Neural progenitor cell (in vitro differentiated cells): ENCODE results near the gene ABHD14A. TPM values are rescaled to one million over a fixed set of nuclear protein-coding genes. Genes with fewer than 3 reads are reported as not detected.
A peak's percentile ranks its signal among the peaks of the same experiment; 100 is the strongest.

ENCODE experiments used
- DNase-seq: peaks from one replicate; pipeline ENCODE4 v3.0.0-alpha.2; 2016; ENCODE audit warnings: low spot score
- H2AFZ ChIP-seq: fragments of 200-600 bp; sonication (generic); replicated peaks from 2 replicates; pipeline ENCODE4 v1.6.1; 2016; ENCODE audit warnings: antibody characterized with exemption
- H3F3A ChIP-seq: fragments of 200-600 bp; sonication (generic); 2 replicates; pipeline ENCODE4 v1.6.1; 2016; ENCODE audit warnings: antibody characterized with exemption, low read depth
- H3K27ac ChIP-seq: fragments of 200-600 bp; sonication (generic); 2 replicates; pipeline ENCODE4 v1.5.1; 2016; ENCODE audit warnings: mild to moderate bottlenecking
- H3K27me3 ChIP-seq: fragments of 200-600 bp; sonication (generic); 2 replicates; pipeline ENCODE4 v1.6.1; 2016; ENCODE audit warnings: mild to moderate bottlenecking, moderate library complexity
- H3K36me3 ChIP-seq: fragments of 200-600 bp; sonication (generic); 2 replicates; pipeline ENCODE4 v1.5.1; 2016
- H3K4me1 ChIP-seq: fragments of 200-600 bp; sonication (generic); 2 replicates; pipeline ENCODE4 v1.6.1; 2016; ENCODE audit warnings: mixed run types
- H3K4me2 ChIP-seq: fragments of 200-600 bp; sonication (generic); 2 replicates; pipeline ENCODE4 v1.6.1; 2016
- H3K4me3 ChIP-seq: fragments of 200-600 bp; sonication (generic); 2 replicates; pipeline ENCODE4 v1.5.1; 2016
- H3K79me2 ChIP-seq: fragments of 200-600 bp; sonication (generic); 2 replicates; pipeline ENCODE4 v1.6.1; 2016; ENCODE audit warnings: low read depth
- H3K9ac ChIP-seq: fragments of 200-600 bp; sonication (generic); 2 replicates; pipeline ENCODE4 v1.6.1; 2016
- H3K9me3 ChIP-seq: fragments of 200-600 bp; sonication (generic); 2 replicates; pipeline ENCODE4 v1.5.1; 2016; ENCODE audit warnings: low read depth
- H4K20me1 ChIP-seq: fragments of 200-600 bp; sonication (generic); 2 replicates; pipeline ENCODE4 v1.6.1; 2016; ENCODE audit warnings: low read depth
- H3K27ac Mint-ChIP-seq: 3 replicates; pipeline ENCODE4 v1.8.0; 2021; ENCODE audit warnings: mixed read lengths
- H3K27me3 Mint-ChIP-seq: 2 replicates; pipeline ENCODE4 v1.8.0; 2022; ENCODE audit warnings: low read depth, mild to moderate bottlenecking, inconsistent platforms, moderate library complexity, mixed read lengths; ENCODE audit not compliant: insufficient read depth
- H3K36me3 Mint-ChIP-seq: 3 replicates; pipeline ENCODE4 v1.8.0; 2021; ENCODE audit warnings: mixed read lengths
- H3K4me1 Mint-ChIP-seq: 3 replicates; pipeline ENCODE4 v1.8.0; 2021; ENCODE audit warnings: mixed read lengths
- H3K4me3 Mint-ChIP-seq: 3 replicates; pipeline ENCODE4 v1.8.0; 2021; ENCODE audit warnings: mild to moderate bottlenecking, moderate library complexity, mixed read lengths
- H3K9me3 Mint-ChIP-seq: 3 replicates; pipeline ENCODE4 v1.8.0; 2020; ENCODE audit warnings: mixed read lengths
- EZH2 ChIP-seq: fragments of 200-600 bp; sonication (generic); IDR thresholded peaks from 2 replicates; pipeline ENCODE4 v1.6.1; 2017; ENCODE audit warnings: antibody characterized with exemption, mild to moderate bottlenecking, moderate library complexity
- EZH2phosphoT487 ChIP-seq: fragments of 200-600 bp; sonication (generic); IDR thresholded peaks from 2 replicates; pipeline ENCODE4 v1.6.1; 2017; ENCODE audit warnings: antibody characterized with exemption
- total RNA-seq: library from RNA; depleted of rRNA; stranded (reverse); fragments of >200 nt; gene quantifications from 2 replicates; pipeline ENCODE4 v1.2.3, GENCODE V29; 2015; ENCODE audit warnings: low replicate concordance
- TF ChIP-seq, protein P1 (sequence below): fragments of 200-600 bp; sonication (generic); IDR thresholded peaks from 2 replicates; pipeline ENCODE4 v1.5.1; 2017; ENCODE audit warnings: antibody characterized with exemption, mild to moderate bottlenecking

ABHD14A gene
- total RNA-seq, 1 donor from 2014 or later, result 4.0 TPM

DNA sequence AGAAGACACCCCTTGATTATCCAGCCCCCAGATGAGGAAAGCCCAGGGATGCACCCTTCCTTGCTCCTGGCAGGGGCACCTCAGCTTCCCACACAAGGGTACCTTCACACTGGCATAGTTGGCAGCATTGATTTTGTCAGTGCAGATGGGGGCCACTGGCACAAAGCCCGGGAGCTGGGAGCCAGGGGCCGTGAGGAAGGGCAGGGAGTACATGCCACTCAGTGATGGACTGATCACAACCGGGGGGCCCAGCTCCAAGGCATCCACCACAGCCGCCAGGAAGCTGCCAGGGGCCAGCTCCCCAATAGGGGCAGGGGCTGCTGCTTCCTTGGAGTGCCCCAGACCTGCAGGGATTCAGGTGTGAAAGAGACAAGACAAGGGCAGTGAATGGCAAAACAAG is 5.0 kb upstream of the ABHD14A start:
- no peaks in the 10 kb centered on the region for H3K79me2 ChIP-seq
- peak overlapping the region; percentile 93 for H3K4me2 ChIP-seq
- DNase-seq, result no peak
- TF ChIP-seq EZH2phosphoT487, result no peak
- TF ChIP-seq EZH2, result no peak
- TF ChIP-seq, protein P1, sequence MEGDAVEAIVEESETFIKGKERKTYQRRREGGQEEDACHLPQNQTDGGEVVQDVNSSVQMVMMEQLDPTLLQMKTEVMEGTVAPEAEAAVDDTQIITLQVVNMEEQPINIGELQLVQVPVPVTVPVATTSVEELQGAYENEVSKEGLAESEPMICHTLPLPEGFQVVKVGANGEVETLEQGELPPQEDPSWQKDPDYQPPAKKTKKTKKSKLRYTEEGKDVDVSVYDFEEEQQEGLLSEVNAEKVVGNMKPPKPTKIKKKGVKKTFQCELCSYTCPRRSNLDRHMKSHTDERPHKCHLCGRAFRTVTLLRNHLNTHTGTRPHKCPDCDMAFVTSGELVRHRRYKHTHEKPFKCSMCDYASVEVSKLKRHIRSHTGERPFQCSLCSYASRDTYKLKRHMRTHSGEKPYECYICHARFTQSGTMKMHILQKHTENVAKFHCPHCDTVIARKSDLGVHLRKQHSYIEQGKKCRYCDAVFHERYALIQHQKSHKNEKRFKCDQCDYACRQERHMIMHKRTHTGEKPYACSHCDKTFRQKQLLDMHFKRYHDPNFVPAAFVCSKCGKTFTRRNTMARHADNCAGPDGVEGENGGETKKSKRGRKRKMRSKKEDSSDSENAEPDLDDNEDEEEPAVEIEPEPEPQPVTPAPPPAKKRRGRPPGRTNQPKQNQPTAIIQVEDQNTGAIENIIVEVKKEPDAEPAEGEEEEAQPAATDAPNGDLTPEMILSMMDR, result no peak
- H3K9me3 ChIP-seq, result no peaks in the 10 kb centered on the region
- H3K27me3 Mint-ChIP-seq, result peaks cover 9% of the 10 kb centered on the region
- no peaks in the 10 kb centered on the region for H3K9me3 Mint-ChIP-seq
- no peak overlapping the region for H2AFZ ChIP-seq
- no peak overlapping the region for H3K4me3 Mint-ChIP-seq
- peaks cover 5% of the 10 kb centered on the region for H3K36me3 Mint-ChIP-seq
- no peak overlapping the region for H3K4me3 ChIP-seq
- H3F3A ChIP-seq, result peaks cover 48% of the 10 kb centered on the region
- no peak overlapping the region for H3K9ac ChIP-seq
- peaks cover 16% of the 10 kb centered on the region for H3K27me3 ChIP-seq
- H3K4me1 ChIP-seq, result peaks cover 49% of the 10 kb centered on the region
- no peaks in the 10 kb centered on the region for H3K36me3 ChIP-seq
- peaks cover 16% of the 10 kb centered on the region for H4K20me1 ChIP-seq
- peaks cover 55% of the 10 kb centered on the region for H3K4me1 Mint-ChIP-seq
- H3K27ac ChIP-seq, result no peak overlapping the region
- H3K27ac Mint-ChIP-seq, result no peak overlapping the region

DNA sequence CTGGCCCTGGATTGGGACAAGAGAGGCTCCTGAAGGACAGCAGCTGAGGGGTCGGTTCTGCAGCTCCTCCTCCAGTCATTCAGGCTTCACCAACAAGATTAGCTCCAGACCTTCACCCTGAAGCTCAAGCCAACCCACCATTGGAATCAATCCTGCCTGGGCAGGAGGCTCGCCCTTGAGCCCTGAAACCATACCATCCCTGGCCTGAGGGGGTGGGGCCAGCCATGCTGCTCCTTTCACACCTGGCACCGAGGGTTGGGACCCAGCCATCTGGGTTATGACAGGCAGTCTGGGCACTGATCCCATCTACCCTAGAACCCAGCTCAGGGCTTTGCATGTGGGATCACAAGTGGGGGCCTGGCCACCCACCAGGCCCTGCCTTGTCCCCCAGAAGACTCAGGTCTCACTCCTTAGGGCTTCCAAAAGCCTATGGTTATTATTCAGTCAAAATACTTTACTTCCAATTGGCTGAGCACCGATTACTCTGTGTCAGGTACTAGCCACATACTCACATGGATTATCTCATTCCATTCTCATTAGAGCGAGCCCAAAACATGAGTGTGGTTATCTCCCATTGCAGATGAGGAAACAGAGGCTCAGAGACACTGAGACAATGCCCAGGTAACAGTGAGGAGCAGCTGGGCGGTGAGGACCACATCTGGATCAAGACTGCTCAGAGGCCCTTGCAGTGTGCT is 4.1 kb upstream of the ABHD14A start:
- H3F3A ChIP-seq, result peaks cover 53% of the 10 kb centered on the region
- H3K27me3 ChIP-seq, result peaks cover 24% of the 10 kb centered on the region
- H3K4me2 ChIP-seq, result no peak overlapping the region
- no peaks in the 10 kb centered on the region for H3K36me3 ChIP-seq
- no peak overlapping the region for H3K9ac ChIP-seq
- Mint-ChIP-seq H3K36me3 (no peaks in the 10 kb centered on the region), H3K4me3 (peak overlapping the region; percentile 43), H3K4me1 (peaks cover 52% of the 10 kb centered on the region), H3K27me3 (peaks cover 7% of the 10 kb centered on the region), H3K27ac (no peak overlapping the region), H3K9me3 (no peaks in the 10 kb centered on the region)
- no peak overlapping the region for H2AFZ ChIP-seq
- peaks cover 47% of the 10 kb centered on the region for H3K4me1 ChIP-seq
- no peak for TF ChIP-seq EZH2
- TF ChIP-seq, protein P1, result no peak
- no peak for TF ChIP-seq EZH2phosphoT487
- no peaks in the 10 kb centered on the region for H3K9me3 ChIP-seq
- no peak overlapping the region for H3K27ac ChIP-seq
- peaks cover 6% of the 10 kb centered on the region for H4K20me1 ChIP-seq
- DNase-seq, result no peak
- H3K4me3 ChIP-seq, result no peak overlapping the region
- no peaks in the 10 kb centered on the region for H3K79me2 ChIP-seq

GRCh38 chr3:51971350-51971749 is 3.5 kb upstream of the ABHD14A start:
- no peak overlapping the region for H3K27ac Mint-ChIP-seq
- peak overlapping the region; percentile 43 for H3K4me3 Mint-ChIP-seq
- peaks cover 7% of the 10 kb centered on the region for H3K27me3 Mint-ChIP-seq

More at GRCh38 chr3:51971350-51971749, 3.5 kb upstream of the ABHD14A start:
- H3F3A ChIP-seq, result peaks cover 56% of the 10 kb centered on the region
- no peaks in the 10 kb centered on the region for H3K79me2 ChIP-seq
- peaks cover 30% of the 10 kb centered on the region for H3K27me3 ChIP-seq
- peaks cover 2% of the 10 kb centered on the region for H4K20me1 ChIP-seq
- no peak overlapping the region for H3K4me3 ChIP-seq
- H3K36me3 Mint-ChIP-seq, result no peaks in the 10 kb centered on the region
- no peak overlapping the region for H3K27ac ChIP-seq
- no peaks in the 10 kb centered on the region for H3K9me3 ChIP-seq
- peaks cover 44% of the 10 kb centered on the region for H3K4me1 ChIP-seq
- H3K36me3 ChIP-seq, result no peaks in the 10 kb centered on the region
- H3K9me3 Mint-ChIP-seq, result no peaks in the 10 kb centered on the region
- H3K9ac ChIP-seq, result no peak overlapping the region
- no peak overlapping the region for H3K4me2 ChIP-seq
- TF ChIP-seq, protein P1, result no peak
- TF ChIP-seq EZH2phosphoT487 (no peak), EZH2 (no peak)
- peaks cover 51% of the 10 kb centered on the region for H3K4me1 Mint-ChIP-seq
- no peak overlapping the region for H2AFZ ChIP-seq
- no peak for DNase-seq
